Measurements from ENCODE around the gene RASSF3. TPM values are rescaled to one million over a fixed set of nuclear protein-coding genes. Genes with fewer than 3 reads are reported as not detected.

RASSF3 gene
- total RNA-seq, 2 experiments from 2014 or later = 118 to 127 TPM

- ChIA-PET POLR2A (interaction anchor here (0.7 to 3.0 kb wide), 8 partner anchors 13 to 81 kb away, joined by 3 to 10 read pairs (median 4); no protein-coding TSS in a partner anchor), CTCF (interaction anchor here (1.1 to 2.4 kb wide), 4 partner anchors 13 to 82 kb away, joined by 3 to 6 read pairs (median 3); no protein-coding TSS in a partner anchor)
- Histone ChIP-seq H3K9me3 (ENCODE audit: control insufficient read depth in 1 of 2, insufficient read depth in 1 of 2, low read length in 2 of 2) (no peaks in the 10 kb centered on the region), H3K27me3 (ENCODE audit: control insufficient read depth in 1 of 2, insufficient read depth in 2 of 2, low read length in 2 of 2) (no peaks in the 10 kb centered on the region), H3K4me1 (ENCODE audit: insufficient read depth, low read length) (peaks cover 45% of the 10 kb centered on the region), H3K36me3 (ENCODE audit: insufficient read depth, low read length) (peaks cover 38% of the 10 kb centered on the region), H3K27ac (ENCODE audit: low read depth in 1 of 2, low read length in 2 of 2) (no peak overlapping the region), H3K4me3 (ENCODE audit: low read length) (no peak overlapping the region)
- Mint-ChIP-seq H3K9me3 (no peaks in the 10 kb centered on the region), H3K27me3 (no peaks in the 10 kb centered on the region), H3K4me3 (peak overlapping the region; percentile 72), H3K27ac (peak overlapping the region; percentile 90), H3K36me3 (ENCODE audit: low read depth) (peaks cover 84% of the 10 kb centered on the region), H3K4me1 (ENCODE audit: low read depth) (peaks cover 78% of the 10 kb centered on the region)
- no peak for DNase-seq
- intact Hi-C loops (cut with DNase I, micrococcal nuclease) = no loop called here
- no peak for ATAC-seq (ENCODE audit: poor library complexity)
- TF ChIP-seq CTCF (IDR thresholded peaks at IDR 0.05) = no peak
Observed at GRCh38 chr12:64616201-64616600, 5.9 kb downstream of the RASSF3 start.

- Histone ChIP-seq H3K27ac (ENCODE audit: low read depth in 1 of 2, low read length in 2 of 2) (peak overlapping the region in 1 of 2 donors; percentile 35), H3K9me3 (ENCODE audit: control insufficient read depth in 1 of 2, insufficient read depth in 1 of 2, low read length in 2 of 2) (no peaks in the 10 kb centered on the region), H3K4me1 (ENCODE audit: insufficient read depth, low read length) (peaks cover 50% of the 10 kb centered on the region), H3K4me3 (ENCODE audit: low read length) (no peak overlapping the region), H3K36me3 (ENCODE audit: insufficient read depth, low read length) (peaks cover 30% of the 10 kb centered on the region), H3K27me3 (ENCODE audit: control insufficient read depth in 1 of 2, insufficient read depth in 2 of 2, low read length in 2 of 2) (no peaks in the 10 kb centered on the region)
- H3K27ac Mint-ChIP-seq = peak overlapping the region; percentile 78
- ATAC-seq (ENCODE audit: poor library complexity) (no peak), DNase-seq (peak in 2 of 14 experiments; percentile 57 to 61)
- ChIA-PET POLR2A (interaction anchor here (1.4 to 1.6 kb wide), 2 partner anchors 50 to 55 kb away, joined by 4 to 5 read pairs; no protein-coding TSS in a partner anchor), CTCF (interaction anchor here (0.6 to 1.5 kb wide), 3 partner anchors 8 to 69 kb away, joined by 3 read pairs; no protein-coding TSS in a partner anchor)
- H3K4me1 Mint-ChIP-seq (ENCODE audit: low read depth) = peaks cover 89% of the 10 kb centered on the region
- H3K27me3 Mint-ChIP-seq = no peaks in the 10 kb centered on the region
- TF ChIP-seq CTCF (IDR thresholded peaks at IDR 0.05) = no peak
- intact Hi-C loops (cut with DNase I, micrococcal nuclease) = no loop called here
- peak overlapping the region; percentile 56 for H3K4me3 Mint-ChIP-seq
- no peaks in the 10 kb centered on the region for H3K9me3 Mint-ChIP-seq
- peaks cover 65% of the 10 kb centered on the region for H3K36me3 Mint-ChIP-seq (ENCODE audit: low read depth)
Observed at GRCh38 chr12:64618953-64619590, 8.8 kb downstream of the RASSF3 start.

GRCh38 chr12:64621257-64621942, 11.1 kb downstream of the RASSF3 start:
- ChIA-PET POLR2A (interaction anchor here (1.0 to 1.4 kb wide), 2 partner anchors 10 to 66 kb away, joined by 3 to 4 read pairs; no protein-coding TSS in a partner anchor), CTCF (no interaction called here)
- H3K36me3 Mint-ChIP-seq (ENCODE audit: low read depth) = peaks cover 50% of the 10 kb centered on the region
- peaks cover 9% of the 10 kb centered on the region for H3K36me3 ChIP-seq (ENCODE audit: insufficient read depth, low read length)
- H3K4me3 ChIP-seq (ENCODE audit: low read length) = no peak overlapping the region
- TF ChIP-seq CTCF (IDR thresholded peaks at IDR 0.05) = no peak
- H3K4me1 ChIP-seq (ENCODE audit: insufficient read depth, low read length) = peaks cover 59% of the 10 kb centered on the region
- H3K4me3 Mint-ChIP-seq = peak overlapping the region; percentile 42
- H3K27me3 ChIP-seq (ENCODE audit: control insufficient read depth in 1 of 2, insufficient read depth in 2 of 2, low read length in 2 of 2) = no peaks in the 10 kb centered on the region
- H3K4me1 Mint-ChIP-seq (ENCODE audit: low read depth) = peaks cover 90% of the 10 kb centered on the region
- no peaks in the 10 kb centered on the region for H3K9me3 ChIP-seq (ENCODE audit: control insufficient read depth in 1 of 2, insufficient read depth in 1 of 2, low read length in 2 of 2)
- ATAC-seq (ENCODE audit: poor library complexity) (no peak), DNase-seq (peak in 2 of 14 experiments; percentile 44 to 51)
- intact Hi-C loops (cut with DNase I, micrococcal nuclease) = no loop called here
- H3K27ac Mint-ChIP-seq = peak overlapping the region; percentile 64
- H3K27me3 Mint-ChIP-seq = no peaks in the 10 kb centered on the region
- H3K27ac ChIP-seq (ENCODE audit: low read depth in 1 of 2, low read length in 2 of 2) = peak overlapping the region in 1 of 2 donors; percentile 7
- H3K9me3 Mint-ChIP-seq = no peaks in the 10 kb centered on the region
